Measurements from ENCODE around the gene L3MBTL4.

Gene L3MBTL4

GRCh38 chr18:6021306-6022073 lies 393.2 kb downstream of the L3MBTL4 start:
- no peak for DNase-seq

- DNase-seq = no peak
Measured at GRCh38 chr18:6018671-6019070, 396.0 kb downstream of the L3MBTL4 start.

GRCh38 chr18:6017171-6017570 lies 397.5 kb downstream of the L3MBTL4 start:
- no peak for DNase-seq

GRCh38 chr18:6015364-6015763 lies 399.3 kb downstream of the L3MBTL4 start:
- no peak for DNase-seq

GRCh38 chr18:6013171-6013810 lies 401.4 kb downstream of the L3MBTL4 start:
- no peak for DNase-seq

GRCh38 chr18:6010921-6011320 lies 403.8 kb downstream of the L3MBTL4 start:
- DNase-seq = no peak

- DNase-seq = no peak
Measured at GRCh38 chr18:6010284-6010683, 404.4 kb downstream of the L3MBTL4 start.

GRCh38 chr18:6009756-6010155 lies 405.0 kb downstream of the L3MBTL4 start:
- DNase-seq = no peak

- no peak for DNase-seq
Measured at GRCh38 chr18:6004683-6005082, 410.0 kb downstream of the L3MBTL4 start.

GRCh38 chr18:6004119-6004518 lies 410.6 kb downstream of the L3MBTL4 start:
- DNase-seq = no peak

- no peak for DNase-seq
Measured at GRCh38 chr18:6001867-6002266, 412.8 kb downstream of the L3MBTL4 start.

GRCh38 chr18:5998907-5999306 lies 415.8 kb downstream of the L3MBTL4 start:
- no peak for DNase-seq

- no peak for DNase-seq
Measured at GRCh38 chr18:5998166-5998881, 416.4 kb downstream of the L3MBTL4 start.

GRCh38 chr18:5997361-5997760 lies 417.4 kb downstream of the L3MBTL4 start:
- no peak for DNase-seq

GRCh38 chr18:5995626-5996025 lies 419.1 kb downstream of the L3MBTL4 start:
- DNase-seq = no peak

- DNase-seq = no peak
Measured at GRCh38 chr18:5993938-5994337, 420.8 kb downstream of the L3MBTL4 start.

GRCh38 chr18:5992381-5992780 lies 422.3 kb downstream of the L3MBTL4 start:
- no peak for DNase-seq

- no peak for DNase-seq
Measured at GRCh38 chr18:5987249-5987648, 427.5 kb downstream of the L3MBTL4 start.

GRCh38 chr18:5986257-5986931 lies 428.3 kb downstream of the L3MBTL4 start:
- no peak for DNase-seq

GRCh38 chr18:5984245-5984644 lies 430.5 kb downstream of the L3MBTL4 start:
- DNase-seq = no peak

GRCh38 chr18:5983488-5983887 lies 431.2 kb downstream of the L3MBTL4 start:
- DNase-seq = no peak

- DNase-seq = no peak
Measured at GRCh38 chr18:5982332-5982731, 432.4 kb downstream of the L3MBTL4 start.

GRCh38 chr18:5980721-5981120 lies 434.0 kb downstream of the L3MBTL4 start:
- DNase-seq = no peak

All from NCI-H146 (cell line).